NCI-H1092 (cell line): ENCODE measurements around the gene CNN1.

ENCODE experiments used
- DNase-seq: peaks from one replicate; lab custom pipeline; 2025; lab: John Stamatoyannopoulos, UW

The CNN1 gene

GRCh38 chr19:11538232-11539036 lies at the start of gene CNN1:
CNN1 (plus strand) TSS chr19:11538851; CDS start chr19:11538928, 77 bp downstream.
- DNase-seq, result no peak

DNA sequence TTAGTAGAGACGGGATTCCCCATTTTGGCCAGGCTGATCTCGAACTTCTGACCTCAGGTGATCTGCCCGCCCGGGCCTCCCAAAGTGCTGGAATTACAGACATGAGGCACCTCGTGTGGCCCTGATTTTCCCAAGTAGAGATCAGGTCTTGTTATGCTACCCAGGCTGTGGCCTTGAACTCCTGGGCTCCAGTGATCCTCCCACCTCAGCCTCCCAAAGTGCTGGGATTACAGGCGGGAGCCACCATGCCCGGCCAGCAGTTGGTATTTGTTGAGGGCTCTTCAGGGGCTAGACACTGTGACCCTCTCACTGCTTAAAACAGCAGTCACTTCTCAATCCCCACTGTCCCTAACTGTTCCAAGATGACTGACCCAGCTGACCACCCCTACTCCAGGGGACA lies 49.3 kb upstream of the CNN1 start:
- DNase-seq, result no peak

GRCh38 chr19:11494634-11495285 lies 43.9 kb upstream of the CNN1 start:
- DNase-seq, result no peak

GRCh38 chr19:11495481-11495880 lies 43.2 kb upstream of the CNN1 start:
- no peak for DNase-seq

DNA sequence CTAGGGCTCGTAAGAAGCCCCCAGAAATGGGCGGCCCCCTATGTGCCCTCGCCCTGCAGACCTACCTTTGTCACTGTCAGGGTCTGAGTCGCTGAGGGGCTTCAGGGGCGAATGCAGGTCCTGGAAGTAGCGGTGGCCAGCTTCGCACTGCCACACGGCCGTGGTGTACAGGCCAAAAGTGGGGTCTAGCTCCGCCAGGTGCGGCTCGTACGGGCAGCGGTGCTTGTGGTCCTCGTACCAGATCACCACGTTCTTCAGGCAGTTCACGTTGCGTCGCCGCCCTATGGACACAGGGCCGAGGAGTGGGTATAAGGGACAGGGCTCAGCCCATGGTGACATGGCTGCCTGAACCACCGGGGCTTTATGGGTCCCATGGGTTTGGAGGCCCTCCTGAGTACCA lies 42.8 kb upstream of the CNN1 start:
- no peak for DNase-seq

DNA sequence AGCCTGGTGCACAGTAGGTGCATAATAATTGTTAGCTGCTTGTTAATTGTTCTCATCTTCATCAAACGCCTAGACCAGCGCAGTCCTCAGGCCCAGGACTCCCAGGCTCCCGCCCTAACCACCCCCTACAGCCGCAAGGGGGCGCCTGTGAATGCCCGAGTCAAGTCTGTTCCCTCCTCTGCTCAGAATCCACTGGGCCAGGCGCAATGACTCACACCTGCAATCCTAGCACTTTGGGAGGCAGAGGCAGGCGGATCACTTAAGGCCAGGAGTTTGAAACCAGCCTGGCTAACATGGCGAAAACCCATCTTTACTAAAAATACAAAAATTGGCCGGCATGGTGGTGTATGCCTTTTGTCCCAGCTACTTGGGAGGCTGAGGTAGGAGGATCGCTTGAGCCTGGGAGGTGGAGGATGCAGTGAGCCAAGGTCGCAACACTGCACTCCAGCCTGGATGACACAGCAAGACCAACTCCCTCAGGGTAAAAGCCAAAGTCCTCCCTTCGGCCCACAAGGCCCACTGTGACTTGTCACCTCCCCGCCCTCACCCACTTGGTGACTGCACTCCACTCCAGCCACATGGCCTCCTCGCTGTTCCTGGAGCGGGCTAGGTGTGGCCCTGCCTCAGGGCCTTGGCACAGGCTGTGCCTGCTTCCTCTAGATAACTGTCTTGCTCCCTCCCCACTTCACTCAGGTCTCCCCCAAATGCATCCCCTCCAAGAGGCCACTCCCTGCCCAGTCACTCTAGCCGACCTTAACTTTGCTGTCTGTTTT lies 42.1 kb upstream of the CNN1 start:
- no peak for DNase-seq

DNA sequence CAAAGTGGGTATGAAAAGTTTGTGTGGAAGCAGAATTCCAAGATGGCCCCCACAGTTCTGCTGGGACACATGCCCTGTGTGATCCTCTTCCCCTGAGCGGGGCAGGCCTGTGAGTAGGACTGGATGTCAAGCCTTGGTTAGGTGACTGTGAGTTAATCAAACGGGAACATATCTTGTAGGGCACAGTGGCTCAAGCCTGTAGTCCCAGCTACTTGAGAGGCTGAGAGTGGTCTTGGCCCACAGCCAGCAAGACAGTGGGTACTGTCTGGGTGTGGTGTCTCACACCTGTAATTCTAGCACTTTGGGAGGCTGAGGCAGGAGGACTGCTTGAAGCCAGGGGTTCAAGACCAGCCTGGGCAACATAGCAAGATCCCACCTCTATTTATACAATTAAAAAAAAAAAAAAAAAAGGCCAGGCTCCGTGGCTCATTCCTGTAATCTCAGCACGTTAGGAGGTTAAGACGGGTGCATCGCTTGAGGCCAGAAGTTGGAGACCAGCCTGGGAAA lies 39.4 kb upstream of the CNN1 start:
- DNase-seq, result no peak

DNA sequence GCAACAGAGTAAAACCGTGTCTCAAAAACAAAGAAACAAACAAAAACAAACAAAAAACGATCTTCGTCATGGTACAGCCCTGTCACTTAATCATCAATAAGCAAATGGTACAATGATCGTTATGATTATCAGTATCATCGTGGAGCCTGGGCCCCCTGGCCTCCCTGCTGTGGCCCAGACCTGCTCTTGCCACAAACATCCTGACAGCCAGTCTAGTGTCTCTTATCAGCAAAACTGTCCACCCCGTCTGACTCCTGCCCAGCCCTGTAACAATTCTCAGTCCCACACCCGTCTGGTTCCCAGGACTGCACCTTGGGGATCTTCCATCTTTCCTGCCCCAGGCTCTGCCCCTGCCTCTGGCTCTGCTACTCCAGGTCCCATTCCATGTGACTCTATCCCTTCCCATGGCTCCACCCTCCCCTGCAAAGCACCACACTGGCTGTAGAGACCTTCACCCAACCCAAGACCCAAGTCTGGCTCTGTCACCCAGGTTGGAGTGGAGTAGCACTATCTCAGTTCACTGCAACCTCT lies 38.7 kb upstream of the CNN1 start:
- no peak for DNase-seq

DNA sequence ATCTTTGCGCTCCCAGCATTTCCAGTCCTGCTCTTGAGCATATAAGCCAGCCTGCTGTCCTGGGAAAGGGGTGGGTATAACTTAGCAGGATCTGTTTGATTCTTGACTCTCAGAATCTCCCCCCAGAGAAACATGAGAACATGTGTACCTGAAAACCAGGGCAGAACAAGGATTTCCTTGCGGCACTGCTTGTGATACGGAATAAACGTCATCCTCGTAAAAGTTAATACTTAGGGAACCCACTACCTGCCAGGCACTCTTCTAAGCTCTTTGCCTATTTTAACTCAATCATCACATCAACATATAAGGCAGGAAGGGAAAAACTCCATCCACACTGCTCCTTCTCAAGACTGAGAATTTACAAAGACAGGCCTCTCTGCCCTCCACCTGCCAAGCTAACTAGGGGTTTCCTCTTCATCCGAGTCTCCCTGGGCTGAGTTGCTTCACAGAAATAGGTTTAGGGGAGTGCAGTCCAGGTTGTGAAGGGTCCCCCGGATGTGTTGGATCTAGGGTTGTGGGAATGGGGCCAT lies 34.1 kb upstream of the CNN1 start:
- DNase-seq, result no peak

GRCh38 chr19:11505032-11505503 lies 33.6 kb upstream of the CNN1 start:
- DNase-seq, result peak; percentile 92

DNA sequence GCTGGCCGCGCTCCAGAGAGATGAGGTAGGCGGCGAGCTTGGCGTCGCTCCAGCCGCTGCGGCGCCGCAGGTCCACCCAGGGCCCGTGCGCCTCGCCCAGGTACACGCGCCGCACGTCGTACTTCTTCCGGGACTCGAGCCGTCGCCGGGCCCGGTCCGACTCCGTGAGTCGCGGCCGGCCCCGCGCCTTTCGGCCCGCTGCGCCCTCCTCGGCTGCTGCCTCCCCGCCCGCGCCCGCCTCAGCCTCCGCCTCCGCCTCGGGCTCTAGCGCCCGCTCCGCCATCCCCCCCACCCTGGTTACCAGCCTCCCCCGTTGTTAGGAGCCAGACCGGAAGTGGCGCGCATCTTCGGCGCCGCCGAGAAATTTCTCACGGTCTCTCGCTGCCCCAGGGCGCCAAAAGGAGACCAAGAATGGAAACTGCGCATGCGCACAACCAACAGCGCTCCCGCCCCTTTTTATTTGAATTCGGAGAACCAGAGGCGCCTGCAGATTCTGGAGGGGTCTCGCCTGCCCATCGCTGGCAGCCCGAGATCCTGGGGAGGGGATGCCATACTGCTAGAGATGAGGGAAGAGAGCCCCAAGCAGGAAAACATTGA lies 33.0 kb upstream of the CNN1 start, which contains the start of gene ZNF653:
ZNF653 (minus strand) TSS at position 336 of the 597 bp plus-strand sequence; CDS start at position 283, 53 bp downstream.
- DNase-seq, result peak; percentile 95

- DNase-seq, result no peak
These were observed 32.5 kb upstream of the CNN1 start for GRCh38 chr19:11506101-11506555.

- no peak for DNase-seq
These were observed 31.7 kb upstream of the CNN1 start for GRCh38 chr19:11506967-11507366.

DNA sequence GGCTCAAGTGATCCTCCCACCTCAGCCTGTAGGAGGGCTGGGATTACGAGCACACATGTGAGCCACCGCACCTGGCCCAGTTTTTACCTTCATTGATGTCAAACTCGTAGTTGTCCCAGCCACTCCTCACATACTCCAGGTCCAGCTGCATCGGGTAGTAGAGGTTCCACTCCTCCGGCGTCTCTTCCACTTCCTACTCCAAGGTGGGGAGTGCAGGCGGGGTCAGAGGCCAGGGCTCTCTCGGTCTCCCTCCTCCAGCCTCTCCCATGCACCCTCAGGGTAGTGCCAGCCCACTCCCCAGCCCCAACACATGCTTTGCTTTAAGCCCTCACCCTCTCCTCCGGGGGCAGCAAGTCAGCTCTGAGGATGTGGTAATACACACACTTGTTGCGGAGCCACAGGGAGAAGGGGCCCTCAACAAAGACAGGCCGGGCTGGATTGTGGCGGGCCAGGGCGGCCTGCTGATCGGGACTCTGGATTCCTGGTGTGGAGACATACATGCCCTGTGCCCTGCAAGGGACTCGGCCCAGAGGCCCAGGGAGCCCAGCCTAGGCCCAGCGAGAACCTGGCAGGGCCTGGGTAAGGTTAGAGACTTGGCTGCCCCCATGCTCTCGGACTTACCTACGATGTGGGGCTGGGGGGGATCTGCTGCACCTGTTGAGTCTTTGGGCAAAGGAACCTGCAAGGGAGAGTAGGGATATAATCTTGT lies 31.1 kb upstream of the CNN1 start:
- no peak for DNase-seq

DNA sequence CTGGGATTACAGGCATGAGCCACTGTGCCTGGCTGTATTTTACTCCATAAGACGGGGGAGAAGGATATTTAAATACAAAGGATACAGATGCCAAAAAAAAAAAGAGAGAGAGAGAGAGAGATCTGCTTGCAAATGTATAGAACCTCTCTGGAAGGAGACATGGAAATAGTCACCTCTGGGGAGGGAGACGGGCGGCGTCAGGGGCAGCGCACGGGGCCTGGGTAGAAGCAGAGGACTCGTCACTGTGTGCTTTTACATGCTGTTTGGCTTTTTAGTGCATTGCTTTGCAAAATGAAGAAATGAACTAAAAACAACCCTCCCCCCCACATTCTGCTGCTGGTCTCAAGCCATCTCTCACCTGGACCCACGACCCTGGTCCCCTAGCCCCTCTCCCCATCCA lies 28.2 kb upstream of the CNN1 start:
- no peak for DNase-seq

- no peak for DNase-seq
These were observed 24.7 kb upstream of the CNN1 start for GRCh38 chr19:11513946-11514345.

- no peak for DNase-seq
These were observed 19.5 kb upstream of the CNN1 start for GRCh38 chr19:11519138-11519537.

DNA sequence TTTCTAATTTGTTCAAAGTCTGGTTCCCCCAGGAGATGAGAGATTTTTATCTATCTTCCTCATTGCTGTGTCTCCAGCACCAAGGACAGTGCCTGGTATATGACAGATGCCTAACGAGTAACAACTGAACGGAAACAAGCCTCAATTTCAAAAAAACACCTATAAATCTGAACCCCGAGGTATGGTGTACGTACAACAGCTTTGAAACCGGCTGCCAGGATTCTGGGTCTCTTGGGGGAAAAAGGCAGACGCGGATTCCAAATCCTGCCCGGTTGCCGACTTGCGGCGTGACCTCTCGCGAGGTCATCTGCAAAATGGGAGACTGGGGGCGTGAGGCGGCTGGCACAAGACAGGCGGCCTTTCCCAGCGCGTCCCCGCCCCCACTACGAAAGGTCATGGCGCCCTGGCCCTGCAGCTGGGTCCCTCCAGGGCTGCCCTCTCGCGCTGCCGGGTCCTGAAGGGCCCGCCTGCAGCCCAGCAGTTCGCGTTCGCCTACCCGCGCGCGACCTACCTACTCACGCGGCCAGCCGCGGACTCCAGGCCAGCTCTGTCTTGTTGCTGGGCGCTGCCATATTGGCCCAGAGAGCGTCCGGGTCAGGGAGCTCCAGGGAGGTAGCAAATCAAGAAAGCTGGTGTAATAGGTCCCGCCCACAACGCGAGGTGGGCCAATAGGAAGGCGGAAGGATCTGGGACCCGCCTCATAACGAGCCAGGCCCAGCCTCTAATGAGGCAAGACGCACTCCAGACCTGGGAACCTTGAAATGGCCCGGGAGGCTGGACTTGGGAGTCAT lies 9.9 kb upstream of the CNN1 start, which contains the start of gene ECSIT:
ECSIT (minus strand) TSS at position 584 of the 791 bp plus-strand sequence. CDS start 9,964 bp downstream, outside the sequence.
- DNase-seq, result peak; percentile 95

GRCh38 chr19:11530432-11530831 lies 8.2 kb upstream of the CNN1 start:
- DNase-seq, result peak; percentile 94

DNA sequence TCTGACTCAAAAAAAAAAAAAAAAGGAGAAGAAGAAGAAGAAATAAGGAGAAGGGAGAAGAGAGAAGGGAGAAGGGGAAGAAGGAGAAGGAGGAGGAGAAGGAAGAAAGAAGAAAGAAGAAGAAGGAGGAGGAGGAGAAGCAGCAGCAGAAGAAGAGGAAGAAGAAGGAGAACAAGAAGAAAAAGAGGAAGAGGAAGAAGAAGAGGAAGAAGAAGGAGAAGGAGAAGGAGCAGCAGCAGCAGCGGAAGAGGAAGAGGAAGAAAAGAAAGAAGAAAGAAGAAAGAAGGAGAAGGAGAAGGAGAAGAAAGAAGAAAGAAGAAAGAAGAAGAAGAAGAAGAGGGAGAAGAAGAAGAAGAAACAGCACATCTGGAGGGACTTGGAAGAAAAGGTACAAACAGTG lies 4.1 kb upstream of the CNN1 start:
- DNase-seq, result no peak
